GM13977 (cell line): ENCODE measurements around the gene PABPN1.

Experiments
- DNase-seq: peaks from one replicate; pipeline ENCODE4 v3.0.0; 2012; ENCODE audit warnings: low spot score
- CTCF ChIP-seq: IDR thresholded peaks from 2 replicates; pipeline ENCODE4 v1.5.1; 2012; ENCODE audit warnings: mild to moderate bottlenecking, control low read depth; ENCODE audit not compliant: insufficient read depth; ENCODE audit errors: extremely low read depth, missing control alignments
- in situ Hi-C: fragments of 300-500 bp; cut with MboI; formaldehyde crosslinking; loops from one replicate; pipeline ENCODE4 v1.12.0; 2022; ENCODE audit warnings: low sequenced_read_pairs, low pct_unique_long_range_greater_than_20kb, mixed read lengths, inconsistent platforms; ENCODE audit not compliant: unreplicated experiment

Gene PABPN1

GRCh38 chr14:23310546-23310945 lies 10.7 kb upstream of the PABPN1 start:
- DNase-seq = no peak
- in situ Hi-C loops = no loop called here
- no peak for TF ChIP-seq CTCF

GRCh38 chr14:23316300-23316699 lies 5.0 kb upstream of the PABPN1 start:
- in situ Hi-C loops = no loop called here
- DNase-seq = no peak
- TF ChIP-seq CTCF = no peak

- TF ChIP-seq CTCF = no peak
- DNase-seq = no peak
- in situ Hi-C loops = no loop called here
Measured at GRCh38 chr14:23319746-23320583, 1.3 kb upstream of the PABPN1 start.

- in situ Hi-C loops = no loop called here
- TF ChIP-seq CTCF = no peak
- peak; percentile 56 for DNase-seq
Measured at GRCh38 chr14:23321572-23322547, 603 bp downstream of the PABPN1 start.

- in situ Hi-C loops = no loop called here
- no peak for TF ChIP-seq CTCF
Measured at GRCh38 chr14:23322568-23323517, 1.6 kb downstream of the PABPN1 start.

More at GRCh38 chr14:23322568-23323517, 1.6 kb downstream of the PABPN1 start:
- DNase-seq = no peak
